ENCODE data around the gene UGT8.

GRCh38 chr4:114595921-114596320 lies 2.7 kb upstream of the UGT8 start:
- TF ChIP-seq, protein P1, sequence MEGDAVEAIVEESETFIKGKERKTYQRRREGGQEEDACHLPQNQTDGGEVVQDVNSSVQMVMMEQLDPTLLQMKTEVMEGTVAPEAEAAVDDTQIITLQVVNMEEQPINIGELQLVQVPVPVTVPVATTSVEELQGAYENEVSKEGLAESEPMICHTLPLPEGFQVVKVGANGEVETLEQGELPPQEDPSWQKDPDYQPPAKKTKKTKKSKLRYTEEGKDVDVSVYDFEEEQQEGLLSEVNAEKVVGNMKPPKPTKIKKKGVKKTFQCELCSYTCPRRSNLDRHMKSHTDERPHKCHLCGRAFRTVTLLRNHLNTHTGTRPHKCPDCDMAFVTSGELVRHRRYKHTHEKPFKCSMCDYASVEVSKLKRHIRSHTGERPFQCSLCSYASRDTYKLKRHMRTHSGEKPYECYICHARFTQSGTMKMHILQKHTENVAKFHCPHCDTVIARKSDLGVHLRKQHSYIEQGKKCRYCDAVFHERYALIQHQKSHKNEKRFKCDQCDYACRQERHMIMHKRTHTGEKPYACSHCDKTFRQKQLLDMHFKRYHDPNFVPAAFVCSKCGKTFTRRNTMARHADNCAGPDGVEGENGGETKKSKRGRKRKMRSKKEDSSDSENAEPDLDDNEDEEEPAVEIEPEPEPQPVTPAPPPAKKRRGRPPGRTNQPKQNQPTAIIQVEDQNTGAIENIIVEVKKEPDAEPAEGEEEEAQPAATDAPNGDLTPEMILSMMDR (IDR thresholded peaks at IDR 0.05; ENCODE audit: low read depth, low read length, missing input control) = no peak
- TF ChIP-seq RAD21 (IDR thresholded peaks at IDR 0.05) (no peak), REST (IDR thresholded peaks at IDR 0.05) (no peak), JUND (IDR thresholded peaks at IDR 0.05) (no peak), TAF1 (conservative IDR thresholded peaks at IDR 0.05) (no peak), SP1 (IDR thresholded peaks at IDR 0.05) (no peak), NR2F2 (IDR thresholded peaks at IDR 0.05) (no peak), GABPA (IDR thresholded peaks at IDR 0.05 in 1 of 2, conservative IDR thresholded peaks at IDR 0.05 in 1 of 2) (no peak)
- TF ChIP-seq, protein P2, sequence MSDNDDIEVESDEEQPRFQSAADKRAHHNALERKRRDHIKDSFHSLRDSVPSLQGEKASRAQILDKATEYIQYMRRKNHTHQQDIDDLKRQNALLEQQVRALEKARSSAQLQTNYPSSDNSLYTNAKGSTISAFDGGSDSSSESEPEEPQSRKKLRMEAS (IDR thresholded peaks at IDR 0.05) = no peak
- TF ChIP-seq, protein P3, sequence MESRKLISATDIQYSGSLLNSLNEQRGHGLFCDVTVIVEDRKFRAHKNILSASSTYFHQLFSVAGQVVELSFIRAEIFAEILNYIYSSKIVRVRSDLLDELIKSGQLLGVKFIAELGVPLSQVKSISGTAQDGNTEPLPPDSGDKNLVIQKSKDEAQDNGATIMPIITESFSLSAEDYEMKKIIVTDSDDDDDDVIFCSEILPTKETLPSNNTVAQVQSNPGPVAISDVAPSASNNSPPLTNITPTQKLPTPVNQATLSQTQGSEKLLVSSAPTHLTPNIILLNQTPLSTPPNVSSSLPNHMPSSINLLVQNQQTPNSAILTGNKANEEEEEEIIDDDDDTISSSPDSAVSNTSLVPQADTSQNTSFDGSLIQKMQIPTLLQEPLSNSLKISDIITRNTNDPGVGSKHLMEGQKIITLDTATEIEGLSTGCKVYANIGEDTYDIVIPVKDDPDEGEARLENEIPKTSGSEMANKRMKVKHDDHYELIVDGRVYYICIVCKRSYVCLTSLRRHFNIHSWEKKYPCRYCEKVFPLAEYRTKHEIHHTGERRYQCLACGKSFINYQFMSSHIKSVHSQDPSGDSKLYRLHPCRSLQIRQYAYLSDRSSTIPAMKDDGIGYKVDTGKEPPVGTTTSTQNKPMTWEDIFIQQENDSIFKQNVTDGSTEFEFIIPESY (IDR thresholded peaks at IDR 0.05) = no peak

All from liver (tissue), 3 donors.